NOMO-1 treated with DMSO at 0.1 percent for 48 hours (cell line): ENCODE data around the gene ICE1.
A peak's percentile ranks its signal among the peaks of the same experiment; 100 is the strongest.
"Not testable (repeated sequence)": the region's sequence is repeated elsewhere in the genome, so short reads cannot be mapped to it uniquely, and the experiment has no call there.

Experiments
- DNase-seq: peaks from one replicate; lab custom pipeline; 2025; ENCODE audit not compliant: unreplicated experiment; lab: John Stamatoyannopoulos, UW

Gene ICE1

GRCh38 chr5:5483880-5484598 lies 61.6 kb downstream of the ICE1 start:
- DNase-seq: no peak

DNA sequence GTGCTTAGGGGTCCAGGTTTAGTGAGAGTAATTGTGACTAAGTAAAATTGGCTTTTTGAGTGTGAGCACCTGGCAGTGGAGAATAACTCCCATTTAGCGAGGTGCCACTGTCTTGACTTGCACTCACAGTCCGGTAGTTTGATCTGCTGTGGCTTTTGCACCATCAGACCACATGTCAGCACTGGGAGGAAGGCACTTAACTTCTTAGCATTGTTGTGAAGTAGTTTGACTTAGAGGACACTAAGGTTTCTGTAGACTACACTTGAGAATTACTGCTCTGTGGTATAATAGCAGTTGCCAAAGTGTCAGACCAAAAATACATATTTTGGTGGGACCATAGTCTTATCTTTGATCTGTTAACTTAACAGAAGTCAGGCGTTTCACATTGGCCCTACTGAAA lies 63.6 kb downstream of the ICE1 start:
- no peak for DNase-seq

DNA sequence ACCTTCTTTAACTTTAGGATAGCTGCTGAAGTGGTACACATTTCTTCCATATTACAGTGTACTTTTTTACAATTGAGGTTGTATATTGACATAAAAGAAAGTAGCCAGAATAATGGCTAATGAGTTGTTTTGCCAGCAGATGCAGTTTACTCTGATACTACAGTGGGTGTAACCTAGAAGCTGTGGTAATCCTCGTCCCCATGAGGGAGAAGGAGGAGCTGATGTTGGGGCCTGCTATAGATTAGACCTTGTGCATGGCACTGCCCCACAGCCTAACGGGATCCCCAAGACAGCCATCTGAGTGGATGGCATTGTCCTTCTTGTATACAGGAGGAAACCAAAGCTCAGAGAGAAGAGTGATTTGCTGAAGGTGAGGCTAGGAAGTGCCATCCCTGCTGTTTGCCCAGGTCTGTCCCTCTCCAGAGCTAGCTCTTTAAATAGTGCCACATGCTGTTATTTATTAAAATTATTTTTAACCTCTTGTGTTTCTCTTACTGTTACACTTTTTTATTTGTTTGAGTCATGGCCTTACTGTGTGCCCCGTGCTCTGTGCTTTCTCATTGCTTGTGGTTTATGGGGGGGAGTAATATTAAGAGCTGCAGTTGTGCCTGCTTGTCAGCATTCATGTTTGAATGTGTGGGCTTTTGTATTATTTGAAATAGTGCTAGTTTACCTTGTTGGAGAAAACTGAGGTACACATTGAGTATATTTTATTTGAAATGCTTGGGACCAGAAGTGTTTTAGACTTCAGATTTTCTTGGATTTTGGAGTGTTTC lies 65.3 kb downstream of the ICE1 start:
- no peak for DNase-seq

DNA sequence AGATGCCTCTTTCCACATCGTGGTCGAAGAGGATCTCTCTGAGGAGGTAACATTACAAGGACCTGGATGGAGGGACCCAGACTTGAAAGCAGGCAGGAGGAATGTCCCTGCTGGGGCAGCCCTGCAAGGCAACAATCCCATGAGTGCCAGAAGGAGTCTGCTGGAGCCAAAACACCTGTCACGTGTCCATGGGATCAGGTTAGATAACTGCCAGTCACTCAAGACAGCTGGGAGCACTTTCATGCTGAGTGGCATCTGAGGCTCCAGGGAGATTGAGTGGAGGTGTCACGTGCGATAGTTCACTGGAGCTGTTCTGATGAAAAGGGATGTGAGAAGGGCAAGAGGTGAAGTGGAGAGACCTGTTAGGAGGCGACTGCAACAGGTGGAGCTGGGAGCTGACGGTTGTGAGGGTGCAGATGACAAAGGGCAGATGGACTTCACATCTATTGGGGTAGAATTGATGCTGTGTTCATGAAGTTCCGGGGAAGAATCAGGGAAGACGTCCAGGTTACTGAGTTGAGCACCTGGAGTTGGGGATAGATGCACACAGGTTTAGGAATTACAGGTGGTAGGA lies 68.4 kb downstream of the ICE1 start:
- no peak for DNase-seq

DNA sequence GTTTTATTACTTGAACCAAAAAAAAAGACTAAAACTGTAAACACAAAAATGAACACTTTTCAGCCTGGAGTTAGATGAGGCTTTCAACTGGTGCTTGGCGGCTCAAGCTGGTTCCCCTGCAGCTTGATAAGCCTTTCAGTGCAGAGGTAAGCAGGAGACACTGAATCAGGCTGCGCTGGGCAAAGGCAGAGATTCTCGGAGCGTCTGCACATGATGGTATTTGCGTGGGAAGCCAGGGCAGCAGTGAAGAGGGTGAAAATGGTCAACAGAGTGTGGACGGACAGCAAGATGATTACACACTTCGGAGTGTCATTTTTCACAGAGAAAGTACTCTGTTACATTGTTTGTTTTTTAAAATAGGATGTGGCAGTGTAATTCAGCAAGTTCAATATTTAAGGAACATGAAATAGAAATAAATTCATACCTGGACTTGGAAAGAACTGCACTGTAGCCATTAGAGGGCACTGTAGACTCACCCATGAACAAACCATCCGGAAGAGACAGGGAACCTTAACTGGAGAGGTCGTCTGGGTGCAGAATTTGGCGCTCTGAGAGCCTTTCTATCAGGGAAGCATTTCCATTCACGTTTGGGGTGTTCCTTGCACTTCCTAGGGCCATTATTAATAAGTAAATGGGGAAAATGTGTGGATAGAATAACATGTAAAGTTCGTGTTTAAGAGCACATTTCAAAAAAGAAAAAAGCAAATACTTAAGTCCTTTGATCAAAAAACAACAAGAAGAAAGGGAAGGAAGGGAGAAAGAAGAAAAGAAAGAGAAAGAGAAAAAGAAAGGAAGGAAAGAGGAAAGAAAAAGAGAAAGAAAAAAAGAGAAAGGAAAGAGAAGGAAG lies 69.8 kb downstream of the ICE1 start:
- DNase-seq: peak; percentile 81

DNA sequence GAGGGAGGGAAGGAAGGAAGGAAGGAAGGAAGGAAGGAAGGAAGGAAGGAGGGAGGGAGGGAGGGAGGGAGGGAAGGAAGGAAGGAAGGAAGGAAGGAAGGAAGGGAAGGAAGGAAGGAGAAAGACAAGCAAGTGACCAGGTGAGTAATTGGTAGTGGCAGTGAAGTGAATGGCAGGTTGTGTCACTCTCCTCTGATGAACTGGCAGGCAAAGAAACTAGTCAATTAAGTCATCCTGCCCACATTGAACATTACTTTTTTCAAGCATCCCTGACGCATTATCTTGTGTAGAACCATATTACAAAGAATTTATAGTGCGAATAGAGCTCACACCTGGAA lies 70.4 kb downstream of the ICE1 start:
- not testable (repeated sequence) for DNase-seq

GRCh38 chr5:5494489-5495402 lies 72.3 kb downstream of the ICE1 start:
- DNase-seq: peak; percentile 17

GRCh38 chr5:5497152-5497788 lies 74.8 kb downstream of the ICE1 start:
- DNase-seq: peak; percentile 72

DNA sequence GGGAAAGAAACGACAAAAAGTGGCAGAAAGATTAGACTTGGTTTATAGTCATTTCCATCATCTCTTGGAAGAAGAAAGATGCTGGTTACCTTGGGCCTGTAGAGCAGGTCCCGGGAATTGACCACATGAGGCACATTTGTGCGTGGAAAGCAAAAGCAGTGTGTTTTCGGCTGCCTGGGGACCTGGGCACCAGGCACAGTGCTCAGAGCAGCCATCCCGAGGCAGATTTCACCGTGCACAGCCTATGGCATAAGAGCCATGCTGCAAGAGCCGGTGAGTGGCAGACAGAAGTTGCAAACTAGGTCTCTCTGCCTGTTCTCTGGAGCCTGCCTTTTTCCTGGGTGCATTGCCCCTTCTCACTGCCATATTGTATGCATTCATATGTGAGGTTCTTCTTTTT lies 77.0 kb downstream of the ICE1 start:
- no peak for DNase-seq

GRCh38 chr5:5504325-5504724 lies 81.8 kb downstream of the ICE1 start:
- no peak for DNase-seq

DNA sequence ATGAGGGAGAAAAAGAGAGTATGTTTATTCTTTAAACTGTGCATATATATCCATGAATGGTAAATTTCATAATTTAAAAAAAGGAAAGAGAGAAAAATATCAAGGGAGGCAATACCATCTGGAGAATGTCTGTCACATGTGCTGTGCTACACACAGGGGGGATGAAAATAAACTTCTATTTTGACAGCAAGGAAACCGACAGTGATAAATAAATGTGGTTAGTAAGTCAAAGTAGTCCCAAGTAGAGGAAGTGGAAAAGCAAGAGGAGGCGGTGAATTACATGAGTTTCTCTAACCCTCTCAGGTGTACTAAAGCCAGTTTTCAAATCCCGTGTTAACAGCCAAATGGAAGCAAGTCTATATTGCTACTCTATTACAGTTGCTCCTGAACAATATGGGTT lies 83.3 kb downstream of the ICE1 start:
- no peak for DNase-seq

GRCh38 chr5:5508391-5508790 lies 85.9 kb downstream of the ICE1 start:
- no peak for DNase-seq

GRCh38 chr5:5511904-5512416 lies 89.5 kb downstream of the ICE1 start:
- no peak for DNase-seq

DNA sequence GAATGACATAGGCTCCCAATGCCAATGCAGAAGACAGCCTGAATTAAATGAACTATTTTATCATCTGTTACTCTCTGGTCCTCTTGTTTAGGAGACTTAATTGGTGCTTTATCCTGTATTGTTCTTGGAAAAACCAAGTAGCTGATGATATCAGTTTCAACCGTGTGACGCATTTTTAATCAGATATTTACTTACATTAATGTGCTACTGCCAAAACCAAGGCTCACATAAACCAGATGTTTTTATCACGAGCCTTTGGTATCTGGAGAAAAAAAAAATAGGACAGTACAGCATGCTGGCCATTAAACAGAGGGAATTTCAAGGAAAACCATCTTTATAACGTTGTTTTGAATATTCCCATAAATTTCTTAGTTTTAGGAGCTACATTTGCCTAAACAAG lies 90.1 kb downstream of the ICE1 start:
- no peak for DNase-seq

DNA sequence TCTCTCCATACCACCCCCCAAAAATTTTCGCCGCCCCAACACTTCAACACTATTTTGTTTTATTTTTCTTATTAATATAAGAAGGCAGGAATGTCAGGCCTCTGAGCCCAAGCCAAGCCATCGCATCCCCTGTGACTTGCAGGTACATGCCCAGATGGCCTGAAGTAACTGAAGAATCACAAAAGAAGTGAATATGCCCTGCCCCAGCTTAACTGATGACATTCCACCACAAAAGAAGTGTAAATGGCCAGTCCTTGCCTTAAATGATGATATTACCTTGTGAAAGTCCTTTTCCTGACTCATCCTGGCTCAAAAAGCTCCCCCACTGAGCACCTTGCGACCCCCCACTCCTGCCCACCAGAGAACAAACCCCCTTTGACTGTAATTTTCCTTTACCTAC lies 98.1 kb downstream of the ICE1 start:
- DNase-seq: not testable (repeated sequence)

GRCh38 chr5:5521029-5521428 lies 98.6 kb downstream of the ICE1 start:
- no peak for DNase-seq

GRCh38 chr5:5521478-5521877 lies 99.0 kb downstream of the ICE1 start:
- DNase-seq: no peak

- no peak for DNase-seq
Measured at GRCh38 chr5:5522336-5522735, 99.9 kb downstream of the ICE1 start.

DNA sequence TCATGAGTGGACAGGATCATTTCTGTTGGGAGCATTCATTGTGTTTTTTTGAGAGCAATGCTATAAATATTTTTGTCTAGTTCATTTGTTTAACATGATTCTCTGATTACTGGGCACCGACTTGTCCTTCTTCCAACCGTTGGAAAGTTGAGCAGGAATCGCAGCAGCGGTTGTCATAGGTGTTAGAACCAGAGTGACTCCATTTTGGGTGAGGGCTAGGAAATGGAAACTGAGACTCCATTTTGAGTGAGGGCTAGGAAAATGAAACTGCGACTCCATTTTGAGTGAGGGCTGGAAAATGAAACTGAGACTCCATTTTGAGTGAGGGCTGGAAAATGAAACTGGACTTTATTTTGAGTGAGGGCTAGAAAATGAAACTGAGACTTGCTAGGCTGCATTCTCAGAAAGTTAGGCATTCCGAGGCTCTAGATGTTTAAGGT lies 100.6 kb downstream of the ICE1 start:
- DNase-seq: peak; percentile 54

DNA sequence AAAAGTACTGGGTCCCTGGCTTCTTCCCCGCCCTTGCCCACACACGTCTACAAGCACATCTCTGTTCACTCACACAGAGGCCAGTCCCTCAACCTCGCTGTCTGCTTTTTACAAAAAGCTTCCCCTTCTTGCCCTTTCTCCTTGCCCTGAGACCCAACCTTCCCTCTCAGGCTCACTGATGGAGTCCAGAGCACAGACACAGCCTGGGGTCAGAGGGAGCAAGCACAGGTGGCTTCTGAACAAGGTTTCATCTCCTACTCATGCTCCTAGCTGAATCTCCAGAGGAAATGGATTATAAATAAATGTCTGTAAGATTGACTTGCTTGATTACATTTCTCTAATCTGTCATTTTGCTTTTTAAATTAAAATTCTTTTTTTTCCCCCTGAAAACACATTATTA lies 101.8 kb downstream of the ICE1 start:
- no peak for DNase-seq
